KBM-7 (cell line): Measurements from ENCODE around the gene DPYSL4.

Experiments used
- DNase-seq: peaks from one replicate; pipeline ENCODE4 v3.0.0-alpha.2; 2015
- in situ Hi-C: fragments of 300-500 bp; cut with MboI; formaldehyde crosslinking; loops from 2 replicates; pipeline ENCODE4 v1.14.3; 2020; ENCODE audit warnings: low sequenced_read_pairs, low pct_unique_long_range_greater_than_20kb, mixed read lengths

DPYSL4 gene

DNA sequence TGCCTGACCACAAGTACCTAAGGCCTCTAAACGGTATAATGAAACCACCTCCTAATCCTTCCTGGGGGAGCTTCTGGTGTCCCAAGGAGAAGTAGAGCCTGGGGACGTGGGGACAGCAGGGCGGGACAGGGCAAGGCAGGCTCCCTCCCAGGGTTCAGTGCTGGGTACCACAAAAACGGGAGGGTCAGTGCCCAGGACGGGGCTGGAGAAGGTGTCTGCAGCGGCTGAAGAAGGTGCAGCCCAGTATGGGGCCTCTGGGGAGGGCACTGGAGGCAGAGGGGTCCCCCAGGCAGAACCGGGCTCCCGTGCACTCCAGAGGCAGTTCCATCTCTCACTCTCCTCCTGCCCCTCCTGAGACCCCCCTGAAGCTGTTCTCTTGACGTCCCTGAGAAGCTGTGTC, 46.2 kb downstream of the DPYSL4 start:
- in situ Hi-C loops = no loop called here
- no peak for DNase-seq

DNA sequence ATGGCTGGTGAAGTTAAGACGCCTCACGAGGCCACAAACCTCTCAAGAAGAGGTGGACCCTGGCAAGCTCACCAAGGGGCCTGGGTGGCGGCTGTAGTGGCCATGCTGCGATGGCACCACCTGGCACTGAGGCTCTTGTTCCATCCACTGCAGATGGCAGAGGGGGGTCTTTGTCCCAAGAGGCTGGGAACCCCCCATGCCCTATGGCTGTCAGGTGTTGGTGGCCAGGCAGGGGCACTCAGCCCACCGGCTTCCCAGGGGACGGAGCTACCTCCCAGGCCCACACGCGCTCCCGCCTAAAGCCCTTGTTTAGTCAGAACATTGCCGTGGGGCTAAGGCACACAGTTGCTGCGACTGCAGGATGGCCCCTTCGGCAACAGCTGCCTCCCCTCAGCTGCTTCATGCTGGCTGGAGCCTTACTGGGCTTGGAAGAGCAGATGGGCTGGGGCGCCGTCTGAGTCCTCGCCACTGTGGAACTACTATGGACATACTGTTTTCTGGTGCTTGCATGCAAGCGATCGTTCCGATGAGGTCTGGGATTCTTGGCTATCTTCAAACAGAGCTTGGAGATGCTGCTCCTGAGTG, 46.8 kb downstream of the DPYSL4 start:
- in situ Hi-C loops = no loop called here
- no peak for DNase-seq

- in situ Hi-C loops = no loop called here
Measured at GRCh38 chr10:132234860-132235259, 48.1 kb downstream of the DPYSL4 start.

DNA sequence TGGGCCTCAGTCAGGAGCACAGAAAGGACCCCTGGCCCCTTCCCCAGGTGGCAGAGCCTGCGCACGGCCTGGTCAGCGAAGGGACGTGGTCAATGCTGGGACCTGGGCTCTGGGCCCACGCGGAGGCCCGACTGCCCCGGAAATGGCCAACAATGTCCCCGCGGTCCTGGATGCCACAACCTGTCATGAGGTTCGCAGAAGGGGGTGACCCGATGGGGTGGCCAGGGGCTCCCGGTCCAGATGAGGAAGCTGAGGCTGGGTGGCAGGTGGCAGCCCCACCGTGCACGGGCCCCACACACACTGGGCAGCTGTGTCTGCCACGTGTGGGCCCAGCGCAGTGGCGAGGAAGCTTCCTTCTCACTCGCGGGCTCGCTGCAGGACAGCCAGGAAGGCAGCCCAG, 49.4 kb downstream of the DPYSL4 start:
- in situ Hi-C loops = no loop called here
- DNase-seq = no peak

More at GRCh38 chr10:132234860-132235259, 48.1 kb downstream of the DPYSL4 start:
- no peak for DNase-seq

GRCh38 chr10:132236881-132237280, 50.1 kb downstream of the DPYSL4 start:
- in situ Hi-C loops = no loop called here
- no peak for DNase-seq

- DNase-seq = no peak
- in situ Hi-C loops = no loop called here
Measured at GRCh38 chr10:132237396-132237795, 50.6 kb downstream of the DPYSL4 start.

- DNase-seq = no peak
- in situ Hi-C loops = no loop called here
Measured at GRCh38 chr10:132237871-132238270, 51.1 kb downstream of the DPYSL4 start.

GRCh38 chr10:132238371-132239125, 51.8 kb downstream of the DPYSL4 start:
- in situ Hi-C loops = no loop called here
- no peak for DNase-seq

- in situ Hi-C loops = no loop called here
- no peak for DNase-seq
Measured at GRCh38 chr10:132239126-132240031, 52.6 kb downstream of the DPYSL4 start.

GRCh38 chr10:132240156-132240555, 53.4 kb downstream of the DPYSL4 start:
- DNase-seq = no peak

GRCh38 chr10:132240581-132240980, 53.8 kb downstream of the DPYSL4 start:
- no peak for DNase-seq
- in situ Hi-C loops = no loop called here

More at GRCh38 chr10:132240156-132240555, 53.4 kb downstream of the DPYSL4 start:
- in situ Hi-C loops = no loop called here

DNA sequence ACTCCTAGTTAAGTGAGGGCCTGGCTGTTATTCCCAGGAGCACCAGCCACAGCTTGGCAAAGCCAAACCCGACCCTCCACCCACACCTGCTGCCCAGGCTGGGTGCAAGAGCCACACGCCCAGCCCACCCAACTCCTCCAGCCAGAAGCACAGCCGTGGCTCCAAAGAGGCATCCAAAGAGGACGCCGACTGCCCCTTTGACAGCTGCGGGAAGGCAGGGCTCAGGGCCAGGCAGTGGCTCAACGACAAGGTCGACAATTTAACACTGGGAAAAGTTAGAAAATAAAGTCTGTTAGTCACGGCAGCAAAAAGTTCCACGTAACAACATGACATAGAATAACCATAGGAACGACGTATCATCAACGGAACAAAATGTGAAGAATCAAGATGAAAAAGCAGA, 54.3 kb downstream of the DPYSL4 start:
- in situ Hi-C loops = no loop called here
- DNase-seq = no peak

GRCh38 chr10:132241496-132241895, 54.7 kb downstream of the DPYSL4 start:
- in situ Hi-C loops = no loop called here
- no peak for DNase-seq

GRCh38 chr10:132242103-132242840, 55.5 kb downstream of the DPYSL4 start:
- DNase-seq = no peak
- in situ Hi-C loops = no loop called here

GRCh38 chr10:132243141-132243540, 56.4 kb downstream of the DPYSL4 start:
- no peak for DNase-seq
- in situ Hi-C loops = no loop called here

GRCh38 chr10:132243626-132244025, 56.9 kb downstream of the DPYSL4 start:
- DNase-seq = no peak
- in situ Hi-C loops = no loop called here

- no peak for DNase-seq
- in situ Hi-C loops = no loop called here
Measured at GRCh38 chr10:132245056-132245455, 58.3 kb downstream of the DPYSL4 start.

GRCh38 chr10:132246296-132246695, 59.5 kb downstream of the DPYSL4 start:
- in situ Hi-C loops = no loop called here
- no peak for DNase-seq

GRCh38 chr10:132247943-132248342, 61.2 kb downstream of the DPYSL4 start:
- DNase-seq = no peak
- in situ Hi-C loops = no loop called here
